ENCODE measurements around the gene B4GALT5.

DNA sequence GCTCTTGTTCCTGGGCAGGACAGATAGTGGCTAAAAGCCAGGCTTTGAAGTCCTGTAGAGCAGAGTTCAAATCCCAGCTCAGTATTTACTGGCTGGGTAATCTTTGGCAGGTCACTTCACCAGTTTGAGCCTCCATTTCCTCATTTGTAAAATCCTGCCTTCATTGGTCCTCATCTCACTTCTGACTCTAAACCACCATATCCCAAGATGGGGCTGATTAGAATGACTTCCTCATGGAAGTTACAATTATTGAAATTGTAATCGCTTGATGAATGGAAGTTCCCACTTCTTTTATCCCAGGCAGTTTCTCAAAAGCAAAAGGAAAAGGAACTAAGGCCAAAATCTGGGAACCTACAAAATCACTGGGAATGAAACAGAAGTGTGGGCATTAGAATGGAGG lies 35.9 kb upstream of the B4GALT5 start:
- no peak for TF ChIP-seq EZH2 (IDR thresholded peaks at IDR 0.05; ENCODE audit: low read depth)
- TF ChIP-seq, protein P1, sequence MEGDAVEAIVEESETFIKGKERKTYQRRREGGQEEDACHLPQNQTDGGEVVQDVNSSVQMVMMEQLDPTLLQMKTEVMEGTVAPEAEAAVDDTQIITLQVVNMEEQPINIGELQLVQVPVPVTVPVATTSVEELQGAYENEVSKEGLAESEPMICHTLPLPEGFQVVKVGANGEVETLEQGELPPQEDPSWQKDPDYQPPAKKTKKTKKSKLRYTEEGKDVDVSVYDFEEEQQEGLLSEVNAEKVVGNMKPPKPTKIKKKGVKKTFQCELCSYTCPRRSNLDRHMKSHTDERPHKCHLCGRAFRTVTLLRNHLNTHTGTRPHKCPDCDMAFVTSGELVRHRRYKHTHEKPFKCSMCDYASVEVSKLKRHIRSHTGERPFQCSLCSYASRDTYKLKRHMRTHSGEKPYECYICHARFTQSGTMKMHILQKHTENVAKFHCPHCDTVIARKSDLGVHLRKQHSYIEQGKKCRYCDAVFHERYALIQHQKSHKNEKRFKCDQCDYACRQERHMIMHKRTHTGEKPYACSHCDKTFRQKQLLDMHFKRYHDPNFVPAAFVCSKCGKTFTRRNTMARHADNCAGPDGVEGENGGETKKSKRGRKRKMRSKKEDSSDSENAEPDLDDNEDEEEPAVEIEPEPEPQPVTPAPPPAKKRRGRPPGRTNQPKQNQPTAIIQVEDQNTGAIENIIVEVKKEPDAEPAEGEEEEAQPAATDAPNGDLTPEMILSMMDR (conservative IDR thresholded peaks at IDR 0.05): no peak

Data from PC-9 (cell line).